ENCODE measurements around the gene AGGF1.

The AGGF1 gene

DNA sequence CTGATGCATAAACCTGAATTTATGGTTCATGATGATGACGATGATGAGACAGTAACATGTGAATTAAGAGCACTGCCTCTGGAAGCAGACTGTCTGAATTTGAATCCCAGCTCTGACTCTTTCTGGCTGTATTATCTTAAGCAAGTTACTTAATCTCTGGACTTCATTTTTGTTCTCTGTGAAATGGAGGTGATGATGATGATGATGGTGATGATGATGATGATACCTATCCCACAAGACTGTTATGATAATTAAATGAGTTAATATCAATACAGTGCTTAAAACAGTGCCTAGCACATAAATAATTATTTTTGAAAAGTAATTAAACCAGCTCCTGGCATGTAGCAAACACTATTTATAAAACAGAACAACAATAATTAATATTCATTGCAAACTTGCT lies 13.2 kb upstream of the AGGF1 start:
- Histone ChIP-seq H2AFZ (ENCODE audit: low read length) (no peak overlapping the region), H3K79me2 (ENCODE audit: insufficient read depth, low read length) (no peaks in the 10 kb centered on the region), H3K4me1 (ENCODE audit: insufficient read depth, low read length, severe bottlenecking) (peaks cover 6% of the 10 kb centered on the region), H3K4me2 (ENCODE audit: low read length) (no peak overlapping the region), H3K9me2 (ENCODE audit: low read depth, low read length) (no peaks in the 10 kb centered on the region), H4K20me1 (ENCODE audit: insufficient read depth, low read length) (no peaks in the 10 kb centered on the region), H3F3A (ENCODE audit: insufficient read depth, low read length) (no peaks in the 10 kb centered on the region), H3K4me3 (ENCODE audit: low read depth, low read length, poor library complexity, severe bottlenecking) (no peak overlapping the region), H3K27me3 (ENCODE audit: insufficient read depth, low read length) (no peaks in the 10 kb centered on the region), H3K9me3 (ENCODE audit: low read length) (no peaks in the 10 kb centered on the region), H3K27ac (ENCODE audit: low read depth, low read length, poor library complexity, severe bottlenecking) (no peak overlapping the region), H3K9ac (ENCODE audit: low read length) (no peak overlapping the region), H3K36me3 (ENCODE audit: insufficient read depth, low read length) (no peaks in the 10 kb centered on the region)
- TF ChIP-seq, protein P1, sequence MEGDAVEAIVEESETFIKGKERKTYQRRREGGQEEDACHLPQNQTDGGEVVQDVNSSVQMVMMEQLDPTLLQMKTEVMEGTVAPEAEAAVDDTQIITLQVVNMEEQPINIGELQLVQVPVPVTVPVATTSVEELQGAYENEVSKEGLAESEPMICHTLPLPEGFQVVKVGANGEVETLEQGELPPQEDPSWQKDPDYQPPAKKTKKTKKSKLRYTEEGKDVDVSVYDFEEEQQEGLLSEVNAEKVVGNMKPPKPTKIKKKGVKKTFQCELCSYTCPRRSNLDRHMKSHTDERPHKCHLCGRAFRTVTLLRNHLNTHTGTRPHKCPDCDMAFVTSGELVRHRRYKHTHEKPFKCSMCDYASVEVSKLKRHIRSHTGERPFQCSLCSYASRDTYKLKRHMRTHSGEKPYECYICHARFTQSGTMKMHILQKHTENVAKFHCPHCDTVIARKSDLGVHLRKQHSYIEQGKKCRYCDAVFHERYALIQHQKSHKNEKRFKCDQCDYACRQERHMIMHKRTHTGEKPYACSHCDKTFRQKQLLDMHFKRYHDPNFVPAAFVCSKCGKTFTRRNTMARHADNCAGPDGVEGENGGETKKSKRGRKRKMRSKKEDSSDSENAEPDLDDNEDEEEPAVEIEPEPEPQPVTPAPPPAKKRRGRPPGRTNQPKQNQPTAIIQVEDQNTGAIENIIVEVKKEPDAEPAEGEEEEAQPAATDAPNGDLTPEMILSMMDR (IDR thresholded peaks at IDR 0.05; ENCODE audit: low read length) = no peak
- no peak for TF ChIP-seq EZH2 (IDR thresholded peaks at IDR 0.05; ENCODE audit: borderline replicate concordance, low read length)

DNA sequence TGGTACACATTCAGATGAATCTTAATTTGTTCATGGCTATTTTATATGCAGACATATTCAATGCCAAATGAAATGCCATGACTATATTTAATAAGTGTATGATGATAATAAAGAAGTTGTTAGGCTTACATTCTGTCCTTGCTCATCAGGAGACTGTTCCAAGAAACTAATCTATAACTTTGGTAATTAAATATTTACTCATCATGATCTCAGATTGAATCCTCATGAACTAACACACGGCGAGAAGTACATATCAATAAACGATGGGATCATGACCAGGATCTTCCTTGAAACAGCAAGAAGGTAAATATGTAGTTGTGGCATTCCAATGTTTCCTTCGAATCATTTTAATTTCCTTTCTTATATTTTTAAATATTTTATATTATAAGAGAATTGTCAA lies 12.5 kb upstream of the AGGF1 start:
- H3K9ac ChIP-seq (ENCODE audit: low read length) = no peak overlapping the region
- H3F3A ChIP-seq (ENCODE audit: insufficient read depth, low read length) = no peaks in the 10 kb centered on the region
- no peak overlapping the region for H3K4me2 ChIP-seq (ENCODE audit: low read length)
- H2AFZ ChIP-seq (ENCODE audit: low read length) = no peak overlapping the region
- no peaks in the 10 kb centered on the region for H3K9me3 ChIP-seq (ENCODE audit: low read length)
- no peaks in the 10 kb centered on the region for H4K20me1 ChIP-seq (ENCODE audit: insufficient read depth, low read length)
- H3K9me2 ChIP-seq (ENCODE audit: low read depth, low read length) = no peaks in the 10 kb centered on the region
- peaks cover 3% of the 10 kb centered on the region; the same call in 1 of the 2 replicates for H3K36me3 ChIP-seq (ENCODE audit: insufficient read depth, low read length)
- H3K27ac ChIP-seq (ENCODE audit: low read depth, low read length, poor library complexity, severe bottlenecking) = no peak overlapping the region
- H3K27me3 ChIP-seq (ENCODE audit: insufficient read depth, low read length) = no peaks in the 10 kb centered on the region
- no peak for TF ChIP-seq EZH2 (IDR thresholded peaks at IDR 0.05; ENCODE audit: borderline replicate concordance, low read length)
- TF ChIP-seq, protein P1 (IDR thresholded peaks at IDR 0.05; ENCODE audit: low read length) = no peak
- H3K4me3 ChIP-seq (ENCODE audit: low read depth, low read length, poor library complexity, severe bottlenecking) = no peak overlapping the region
- no peaks in the 10 kb centered on the region for H3K79me2 ChIP-seq (ENCODE audit: insufficient read depth, low read length)
- peaks cover 6% of the 10 kb centered on the region for H3K4me1 ChIP-seq (ENCODE audit: insufficient read depth, low read length, severe bottlenecking)

GRCh38 chr5:77022511-77023417 lies 7.4 kb upstream of the AGGF1 start:
- peaks cover 6% of the 10 kb centered on the region for H3K4me1 ChIP-seq (ENCODE audit: insufficient read depth, low read length, severe bottlenecking)
- H3K27me3 ChIP-seq (ENCODE audit: insufficient read depth, low read length) = no peaks in the 10 kb centered on the region
- no peaks in the 10 kb centered on the region for H3F3A ChIP-seq (ENCODE audit: insufficient read depth, low read length)
- no peak overlapping the region for H3K9ac ChIP-seq (ENCODE audit: low read length)
- no peak overlapping the region for H3K27ac ChIP-seq (ENCODE audit: low read depth, low read length, poor library complexity, severe bottlenecking)
- no peak overlapping the region for H3K4me3 ChIP-seq (ENCODE audit: low read depth, low read length, poor library complexity, severe bottlenecking)
- H3K9me3 ChIP-seq (ENCODE audit: low read length) = no peaks in the 10 kb centered on the region
- TF ChIP-seq EZH2 (IDR thresholded peaks at IDR 0.05; ENCODE audit: borderline replicate concordance, low read length) = no peak
- TF ChIP-seq, protein P1 (IDR thresholded peaks at IDR 0.05; ENCODE audit: low read length) = no peak
- no peak overlapping the region for H2AFZ ChIP-seq (ENCODE audit: low read length)
- no peak overlapping the region for H3K4me2 ChIP-seq (ENCODE audit: low read length)
- H3K79me2 ChIP-seq (ENCODE audit: insufficient read depth, low read length) = no peaks in the 10 kb centered on the region
- peaks cover 4% of the 10 kb centered on the region; the same call in 1 of the 2 replicates for H3K36me3 ChIP-seq (ENCODE audit: insufficient read depth, low read length)
- no peaks in the 10 kb centered on the region for H3K9me2 ChIP-seq (ENCODE audit: low read depth, low read length)
- no peaks in the 10 kb centered on the region for H4K20me1 ChIP-seq (ENCODE audit: insufficient read depth, low read length)

Measured in OCI-LY1 (cell line).